Astrocyte (in vitro differentiated cells and primary cell): ENCODE results near the gene SGSM1.

Experiments used
- CTCF ChIP-seq: IDR thresholded peaks from 2 replicates; pipeline ENCODE4 v1.5.1; 2011; ENCODE audit warnings: low read depth, mild to moderate bottlenecking, inconsistent platforms, low read length, moderate library complexity; ENCODE audit not compliant: insufficient read depth
- EZH2 ChIP-seq: IDR thresholded peaks from 2 replicates; pipeline ENCODE4 v1.6.1; 2012; ENCODE audit warnings: mild to moderate bottlenecking, low read length, inconsistent platforms; ENCODE audit not compliant: insufficient read depth

DNA sequence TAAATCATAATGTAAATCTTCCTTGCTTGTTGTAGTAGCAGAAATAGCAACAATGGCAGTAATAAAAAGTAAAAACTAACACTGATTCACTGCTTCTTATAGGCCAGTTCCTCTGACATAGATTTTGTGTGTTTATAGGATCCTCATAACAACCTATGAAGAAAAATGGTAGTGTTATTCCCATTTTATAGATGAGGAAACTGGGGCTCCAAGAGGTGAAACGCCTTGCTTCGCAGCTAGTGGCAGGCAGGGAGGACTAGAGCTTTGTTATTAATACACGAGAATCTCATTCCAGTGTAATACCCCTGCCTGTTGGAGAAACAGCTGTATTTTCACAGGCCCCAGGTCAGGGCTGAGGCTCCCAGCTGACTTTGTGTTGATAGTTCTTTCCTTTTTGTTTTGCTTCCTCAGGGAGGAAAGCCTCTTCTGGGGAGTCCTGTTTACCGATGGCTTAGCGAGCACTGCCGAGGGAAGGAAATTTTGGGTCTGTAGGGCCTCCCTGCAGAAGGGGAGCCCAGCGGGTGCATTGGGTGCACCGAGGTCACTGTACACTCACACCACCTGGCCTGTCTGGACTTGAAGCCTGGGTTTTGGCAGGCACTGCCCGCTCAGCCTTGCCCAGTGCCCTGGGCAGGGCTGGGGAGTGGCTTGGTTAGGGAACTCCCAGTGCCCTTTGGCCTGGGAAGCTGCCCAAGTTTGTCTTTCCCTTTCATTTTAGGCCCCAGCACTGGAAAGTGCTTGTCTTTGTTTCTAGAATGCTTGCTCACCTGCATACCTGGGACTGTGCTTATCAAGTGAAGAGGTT lies 160.0 kb downstream of the SGSM1 start:
- TF ChIP-seq CTCF (no peak), EZH2 (no peak)
